Hepatocyte (in vitro differentiated cells): Measurements from ENCODE around the gene FAM83D.

Experiments
- EZH2 ChIP-seq: fragments of 200-600 bp; sonication (generic); IDR thresholded peaks from 2 replicates; pipeline ENCODE4 v1.6.1; 2016; ENCODE audit warnings: antibody characterized with exemption, mild to moderate bottlenecking, borderline replicate concordance
- EZH2phosphoT487 ChIP-seq: fragments of 200-600 bp; sonication (generic); IDR thresholded peaks from one replicate; pipeline ENCODE4 v1.6.1; 2018; ENCODE audit warnings: antibody characterized with exemption, mild to moderate bottlenecking, low read depth, moderate library complexity; ENCODE audit not compliant: unreplicated experiment, severe bottlenecking
- TF ChIP-seq, protein P1 (sequence below): fragments of 200-600 bp; sonication (generic); IDR thresholded peaks from 2 replicates; pipeline ENCODE4 v1.5.1; 2016; ENCODE audit warnings: antibody characterized with exemption, mild to moderate bottlenecking; ENCODE audit not compliant: poor library complexity

DNA sequence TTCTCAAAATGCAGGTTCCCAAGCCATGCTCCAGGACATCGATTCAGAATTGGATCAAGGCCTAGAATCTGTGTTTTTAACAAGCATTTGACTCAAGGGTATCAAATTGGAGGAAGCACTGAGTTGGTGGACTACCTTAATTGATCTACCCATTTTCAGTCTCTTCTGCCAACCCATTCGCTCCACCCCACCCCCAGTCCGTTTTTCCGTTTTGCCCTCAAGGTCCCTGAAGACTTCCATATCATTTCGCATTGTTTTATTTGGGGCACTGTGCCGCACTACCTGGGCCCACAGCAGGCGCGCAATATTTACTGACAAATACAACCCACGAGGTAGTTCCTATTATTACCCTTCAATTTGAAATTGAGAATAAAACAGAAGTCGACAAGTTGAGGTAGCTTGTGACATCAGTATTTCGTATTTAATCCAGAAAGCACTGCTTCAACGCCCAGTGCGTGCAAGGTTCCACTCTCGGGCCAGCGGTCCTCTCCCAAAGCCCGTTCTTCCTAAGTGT, 35.4 kb downstream of the FAM83D start:
- TF ChIP-seq, protein P1, sequence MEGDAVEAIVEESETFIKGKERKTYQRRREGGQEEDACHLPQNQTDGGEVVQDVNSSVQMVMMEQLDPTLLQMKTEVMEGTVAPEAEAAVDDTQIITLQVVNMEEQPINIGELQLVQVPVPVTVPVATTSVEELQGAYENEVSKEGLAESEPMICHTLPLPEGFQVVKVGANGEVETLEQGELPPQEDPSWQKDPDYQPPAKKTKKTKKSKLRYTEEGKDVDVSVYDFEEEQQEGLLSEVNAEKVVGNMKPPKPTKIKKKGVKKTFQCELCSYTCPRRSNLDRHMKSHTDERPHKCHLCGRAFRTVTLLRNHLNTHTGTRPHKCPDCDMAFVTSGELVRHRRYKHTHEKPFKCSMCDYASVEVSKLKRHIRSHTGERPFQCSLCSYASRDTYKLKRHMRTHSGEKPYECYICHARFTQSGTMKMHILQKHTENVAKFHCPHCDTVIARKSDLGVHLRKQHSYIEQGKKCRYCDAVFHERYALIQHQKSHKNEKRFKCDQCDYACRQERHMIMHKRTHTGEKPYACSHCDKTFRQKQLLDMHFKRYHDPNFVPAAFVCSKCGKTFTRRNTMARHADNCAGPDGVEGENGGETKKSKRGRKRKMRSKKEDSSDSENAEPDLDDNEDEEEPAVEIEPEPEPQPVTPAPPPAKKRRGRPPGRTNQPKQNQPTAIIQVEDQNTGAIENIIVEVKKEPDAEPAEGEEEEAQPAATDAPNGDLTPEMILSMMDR, result no peak
- TF ChIP-seq EZH2 (no peak), EZH2phosphoT487 (no peak)
